Keratinocyte (primary cell): ENCODE data around the gene SMC3. TPM values are rescaled to one million over a fixed set of nuclear protein-coding genes. Genes with fewer than 3 reads are reported as not detected.

Experiments used
- DNase-seq: peaks from one replicate; pipeline ENCODE4 v3.0.0-alpha.2; 2011; ENCODE audit warnings: low read depth, missing footprints, low spot score
- FAIRE-seq: peaks from 2 replicates; lab custom pipeline; 2011; peaks lifted over from hg19 to GRCh38; lab: Jason Lieb, UNC
- H2AFZ ChIP-seq: 2 replicates; pipeline ENCODE4 v1.6.0; 2012; ENCODE audit warnings: low read length, control low read depth, inconsistent platforms; ENCODE audit not compliant: control insufficient read depth
- H3K27ac ChIP-seq: 2 replicates; pipeline ENCODE4 v1.5.1; 2011; ENCODE audit warnings: low read length; ENCODE audit not compliant: control insufficient read depth, insufficient read depth
- H3K27me3 ChIP-seq: 3 replicates; pipeline ENCODE4 v1.6.0; 2011; ENCODE audit warnings: low read length; ENCODE audit not compliant: control insufficient read depth, insufficient read depth; ENCODE audit errors: extremely low read depth
- H3K36me3 ChIP-seq, 2 experiments: 2 replicates in 1 of 2; 3 replicates in 1 of 2; pipeline ENCODE4 v1.5.1; 2011; ENCODE audit warnings: low read length in 2 of 2, mild to moderate bottlenecking in 1 of 2; ENCODE audit not compliant: control insufficient read depth in 2 of 2, insufficient read depth in 2 of 2; ENCODE audit errors: extremely low read depth in 1 of 2
- H3K4me1 ChIP-seq: 3 replicates; pipeline ENCODE4 v1.5.1; 2011; ENCODE audit warnings: low read length; ENCODE audit not compliant: control insufficient read depth, insufficient read depth; ENCODE audit errors: extremely low read depth
- H3K4me2 ChIP-seq: 3 replicates; pipeline ENCODE4 v1.6.0; 2011; ENCODE audit warnings: low read depth, low read length; ENCODE audit not compliant: control insufficient read depth, insufficient read depth; ENCODE audit errors: extremely low read depth
- H3K4me3 ChIP-seq, 3 experiments: fragments of 200-600 bp in 1 of 3; sonication (generic) in 1 of 3; 2 replicates in 2 of 3; 3 replicates in 1 of 3; pipeline ENCODE4 v1.5.1; 2011 to 2016; ENCODE audit warnings: low read length in 3 of 3, mild to moderate bottlenecking in 3 of 3, control low read depth in 2 of 3, inconsistent platforms in 1 of 3, low read depth in 1 of 3, mixed read lengths in 1 of 3, mixed run types in 1 of 3, moderate library complexity in 1 of 3; ENCODE audit not compliant: control insufficient read depth in 2 of 3, insufficient read depth in 2 of 3; ENCODE audit errors: extremely low read depth in 1 of 3
- H3K79me2 ChIP-seq: 2 replicates; pipeline ENCODE4 v1.6.0; 2012; ENCODE audit warnings: low read length; ENCODE audit not compliant: control insufficient read depth, insufficient read depth
- H3K9ac ChIP-seq: 3 replicates; pipeline ENCODE4 v1.6.0; 2011; ENCODE audit warnings: low read length; ENCODE audit not compliant: control insufficient read depth, insufficient read depth; ENCODE audit errors: extremely low read depth
- H3K9me1 ChIP-seq: 3 replicates; pipeline ENCODE4 v1.6.0; 2011; ENCODE audit warnings: low read length; ENCODE audit not compliant: control insufficient read depth, insufficient read depth; ENCODE audit errors: extremely low read depth
- H3K9me3 ChIP-seq: 2 replicates; pipeline ENCODE4 v1.5.1; 2012; ENCODE audit warnings: low read depth, low read length; ENCODE audit not compliant: control insufficient read depth
- H4K20me1 ChIP-seq: 3 replicates; pipeline ENCODE4 v1.6.0; 2011; ENCODE audit warnings: low read length; ENCODE audit not compliant: control insufficient read depth, insufficient read depth; ENCODE audit errors: extremely low read depth
- CTCF ChIP-seq, 3 experiments: IDR thresholded peaks in 1 of 3; conservative IDR thresholded peaks in 1 of 3; optimal IDR thresholded peaks in 1 of 3; 2 replicates in 2 of 3; 3 replicates in 1 of 3; pipeline versions ENCODE3 to v1.5.1; 2011; ENCODE audit warnings: low read length in 3 of 3, mild to moderate bottlenecking in 3 of 3, moderate library complexity in 2 of 3, control low read depth in 1 of 3, inconsistent platforms in 1 of 3; ENCODE audit not compliant: insufficient read depth in 2 of 3; ENCODE audit errors: extremely low read depth in 1 of 3
- EZH2 ChIP-seq: IDR thresholded peaks from one replicate; pipeline ENCODE4 v1.6.1; 2012; ENCODE audit warnings: inconsistent platforms, mild to moderate bottlenecking, low read length, moderate library complexity
- dilution Hi-C: fragments of 300-500 bp; cut with MboI; formaldehyde crosslinking; loops from one replicate; pipeline ENCODE4 v1.7.0; 2020; ENCODE audit warnings: low sequenced_read_pairs; ENCODE audit not compliant: extremely low pct_ligation_motif_present
- polyA plus RNA-seq, 5 experiments: library from polyadenylated mRNA; depleted of rRNA in 3 of 5; stranded (reverse) in 3 of 5; stranded (forward) in 1 of 5; unstranded in 1 of 5; fragments of >200 nt; gene quantifications; 1 replicate in 1 of 5; 2 replicates in 3 of 5; 3 replicates in 1 of 5; pipeline versions ENCODE4 v1.2.1 to v1.2.3, GENCODE V29; 2011 to 2012; ENCODE audit warnings: missing spikeins in 2 of 5, low read depth in 1 of 5, low replicate concordance in 1 of 5

The SMC3 gene
- polyA plus RNA-seq, 1 donor (not counting 4 experiments of a cell fraction or from before 2014, with no cell fraction given): 16.3 TPM

- H4K20me1 ChIP-seq: no peaks in the 10 kb centered on the region
- peaks cover 39% of the 10 kb centered on the region for H3K79me2 ChIP-seq
- peaks cover 10% of the 10 kb centered on the region for H3K4me1 ChIP-seq
- H3K36me3 ChIP-seq: peaks cover 0 to 3% of the 10 kb centered on the region in 2 experiments
- H3K9ac ChIP-seq: peak overlapping the region; percentile 95
- H2AFZ ChIP-seq: peak overlapping the region; percentile 98
- dilution Hi-C loops: loop anchor here (25.0 kb wide), 1 partner anchor 254 kb away; the partner anchor contains the start of gene SMNDC1
- peak overlapping the region; percentile 97 for H3K27ac ChIP-seq
- peak overlapping the region; percentile 89 to 98 (median 90) for H3K4me3 ChIP-seq
- no peaks in the 10 kb centered on the region for H3K27me3 ChIP-seq
- DNase-seq (no peak), FAIRE-seq (no peak)
- no peak for TF ChIP-seq EZH2
- TF ChIP-seq CTCF (optimal IDR thresholded peaks at IDR 0.05 in 1 of 3, IDR thresholded peaks at IDR 0.05 in 1 of 3, conservative IDR thresholded peaks at IDR 0.05 in 1 of 3; ENCODE audit: extremely low read depth in 1 of 3, insufficient read depth in 2 of 3, low read length in 3 of 3): no peak
- peak overlapping the region; percentile 77 for H3K4me2 ChIP-seq
- H3K9me1 ChIP-seq: no peaks in the 10 kb centered on the region
- no peaks in the 10 kb centered on the region for H3K9me3 ChIP-seq
These were observed 859 bp upstream of the SMC3 start for GRCh38 chr10:110566472-110567200.

GRCh38 chr10:110568055-110568735 lies 700 bp downstream of the SMC3 start:
- H2AFZ ChIP-seq: peak overlapping the region; percentile 98
- peaks cover 3% of the 10 kb centered on the region in 2 experiments for H3K36me3 ChIP-seq
- H4K20me1 ChIP-seq: no peaks in the 10 kb centered on the region
- H3K4me3 ChIP-seq: peak overlapping the region; percentile 89 to 98 (median 90)
- peaks cover 51% of the 10 kb centered on the region for H3K79me2 ChIP-seq
- TF ChIP-seq EZH2: no peak
- TF ChIP-seq CTCF (optimal IDR thresholded peaks at IDR 0.05 in 1 of 3, IDR thresholded peaks at IDR 0.05 in 1 of 3, conservative IDR thresholded peaks at IDR 0.05 in 1 of 3; ENCODE audit: extremely low read depth in 1 of 3, insufficient read depth in 2 of 3, low read length in 3 of 3): no peak
- H3K9ac ChIP-seq: peak overlapping the region; percentile 95
- H3K9me1 ChIP-seq: no peaks in the 10 kb centered on the region
- dilution Hi-C loops: loop anchor here (25.0 kb wide), 1 partner anchor 256 kb away; the partner anchor contains the start of gene SMNDC1
- no peak for FAIRE-seq
- H3K4me2 ChIP-seq: peak overlapping the region; percentile 94
- H3K27ac ChIP-seq: peak overlapping the region; percentile 97
- peaks cover 10% of the 10 kb centered on the region for H3K4me1 ChIP-seq
- no peak for DNase-seq
- H3K9me3 ChIP-seq: no peaks in the 10 kb centered on the region
- H3K27me3 ChIP-seq: no peaks in the 10 kb centered on the region
